NCI-H2196 treated with DMSO at 0.1 percent for 48 hours (cell line): ENCODE data around the gene USP17L28.
"Not testable (repeated sequence)": the region's sequence is repeated elsewhere in the genome, so short reads cannot be mapped to it uniquely, and the experiment has no call there.

Source experiments
- DNase-seq: peaks from one replicate; lab custom pipeline; 2025; ENCODE audit not compliant: unreplicated experiment; lab: John Stamatoyannopoulos, UW

USP17L28 gene

DNA sequence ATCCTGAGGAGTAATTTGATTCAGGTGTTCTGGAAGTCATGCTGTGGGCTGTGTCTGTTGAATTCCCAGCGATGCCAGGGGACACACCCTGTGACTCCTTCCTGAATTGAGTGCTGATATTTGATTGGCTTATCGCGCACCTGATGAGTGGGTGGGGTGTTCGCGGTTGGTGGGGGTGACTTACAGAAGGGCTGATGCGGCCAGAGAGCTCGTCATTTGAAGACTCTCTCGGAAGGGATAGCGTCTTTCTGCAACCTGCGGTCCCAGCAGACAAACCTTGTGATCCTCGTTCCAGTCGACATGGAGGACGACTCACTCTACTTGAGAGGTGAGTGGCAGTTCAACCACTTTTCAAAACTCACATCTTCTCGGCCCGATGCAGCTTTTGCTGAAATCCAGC, at the start of gene USP17L28:
Gene USP17L28 (plus strand): TSS at position 301 of the 400 bp plus-strand sequence. CDS start 0 bp downstream, at position 301.
- DNase-seq = not testable (repeated sequence)

- DNase-seq = not testable (repeated sequence)
Measured at GRCh38 chr4:9324191-9324590, 24.5 kb upstream of the USP17L28 start.

DNA sequence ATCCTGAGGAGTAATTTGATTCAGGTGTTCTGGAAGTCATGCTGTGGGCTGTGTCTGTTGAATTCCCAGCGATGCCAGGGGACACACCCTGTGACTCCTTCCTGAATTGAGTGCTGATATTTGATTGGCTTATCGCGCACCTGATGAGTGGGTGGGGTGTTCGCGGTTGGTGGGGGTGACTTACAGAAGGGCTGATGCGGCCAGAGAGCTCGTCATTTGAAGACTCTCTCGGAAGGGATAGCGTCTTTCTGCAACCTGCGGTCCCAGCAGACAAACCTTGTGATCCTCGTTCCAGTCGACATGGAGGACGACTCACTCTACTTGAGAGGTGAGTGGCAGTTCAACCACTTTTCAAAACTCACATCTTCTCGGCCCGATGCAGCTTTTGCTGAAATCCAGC, 23.8 kb upstream of the USP17L28 start, which contains the start of gene USP17L24:
Gene USP17L24 (plus strand): TSS at position 301 of the 400 bp plus-strand sequence. CDS start 0 bp downstream, at position 301.
- not testable (repeated sequence) for DNase-seq

DNA sequence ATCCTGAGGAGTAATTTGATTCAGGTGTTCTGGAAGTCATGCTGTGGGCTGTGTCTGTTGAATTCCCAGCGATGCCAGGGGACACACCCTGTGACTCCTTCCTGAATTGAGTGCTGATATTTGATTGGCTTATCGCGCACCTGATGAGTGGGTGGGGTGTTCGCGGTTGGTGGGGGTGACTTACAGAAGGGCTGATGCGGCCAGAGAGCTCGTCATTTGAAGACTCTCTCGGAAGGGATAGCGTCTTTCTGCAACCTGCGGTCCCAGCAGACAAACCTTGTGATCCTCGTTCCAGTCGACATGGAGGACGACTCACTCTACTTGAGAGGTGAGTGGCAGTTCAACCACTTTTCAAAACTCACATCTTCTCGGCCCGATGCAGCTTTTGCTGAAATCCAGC, 19.1 kb upstream of the USP17L28 start, which contains the start of gene USP17L25:
Gene USP17L25 (plus strand): TSS at position 301 of the 400 bp plus-strand sequence. CDS start 0 bp downstream, at position 301.
- DNase-seq = not testable (repeated sequence)

DNA sequence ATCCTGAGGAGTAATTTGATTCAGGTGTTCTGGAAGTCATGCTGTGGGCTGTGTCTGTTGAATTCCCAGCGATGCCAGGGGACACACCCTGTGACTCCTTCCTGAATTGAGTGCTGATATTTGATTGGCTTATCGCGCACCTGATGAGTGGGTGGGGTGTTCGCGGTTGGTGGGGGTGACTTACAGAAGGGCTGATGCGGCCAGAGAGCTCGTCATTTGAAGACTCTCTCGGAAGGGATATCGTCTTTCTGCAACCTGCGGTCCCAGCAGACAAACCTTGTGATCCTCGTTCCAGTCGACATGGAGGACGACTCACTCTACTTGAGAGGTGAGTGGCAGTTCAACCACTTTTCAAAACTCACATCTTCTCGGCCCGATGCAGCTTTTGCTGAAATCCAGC, 14.3 kb upstream of the USP17L28 start, which contains the start of gene USP17L26:
Gene USP17L26 (plus strand): TSS at position 301 of the 400 bp plus-strand sequence. CDS start 0 bp downstream, at position 301.
- DNase-seq = not testable (repeated sequence)

- DNase-seq = not testable (repeated sequence)
Measured at GRCh38 chr4:9339103-9339502, 9.6 kb upstream of the USP17L28 start, which contains the start of gene USP17L5. TSS of gene USP17L5 (plus strand) at chr4:9339403. CDS start at chr4:9339403, 0 bp downstream.

DNA sequence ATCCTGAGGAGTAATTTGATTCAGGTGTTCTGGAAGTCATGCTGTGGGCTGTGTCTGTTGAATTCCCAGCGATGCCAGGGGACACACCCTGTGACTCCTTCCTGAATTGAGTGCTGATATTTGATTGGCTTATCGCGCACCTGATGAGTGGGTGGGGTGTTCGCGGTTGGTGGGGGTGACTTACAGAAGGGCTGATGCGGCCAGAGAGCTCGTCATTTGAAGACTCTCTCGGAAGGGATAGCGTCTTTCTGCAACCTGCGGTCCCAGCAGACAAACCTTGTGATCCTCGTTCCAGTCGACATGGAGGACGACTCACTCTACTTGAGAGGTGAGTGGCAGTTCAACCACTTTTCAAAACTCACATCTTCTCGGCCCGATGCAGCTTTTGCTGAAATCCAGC, 4.8 kb upstream of the USP17L28 start, which contains the start of gene USP17L27:
Gene USP17L27 (plus strand): TSS at position 301 of the 400 bp plus-strand sequence. CDS start 0 bp downstream, at position 301.
- not testable (repeated sequence) for DNase-seq

GRCh38 chr4:9350866-9351265, 2.2 kb downstream of the USP17L28 start:
- not testable (repeated sequence) for DNase-seq

- DNase-seq = not testable (repeated sequence)
Measured at GRCh38 chr4:9353338-9353737, 4.6 kb downstream of the USP17L28 start, which contains the start of gene USP17L29. TSS of gene USP17L29 (plus strand) at chr4:9353638. CDS start at chr4:9353638, 0 bp downstream.

GRCh38 chr4:9362829-9363228, 14.1 kb downstream of the USP17L28 start, which contains the start of gene USP17L30:
TSS of gene USP17L30 (plus strand) at chr4:9363129. CDS start at chr4:9363129, 0 bp downstream.
- DNase-seq = not testable (repeated sequence)

GRCh38 chr4:9379881-9380280, 31.2 kb downstream of the USP17L28 start:
- DNase-seq = not testable (repeated sequence)

DNA sequence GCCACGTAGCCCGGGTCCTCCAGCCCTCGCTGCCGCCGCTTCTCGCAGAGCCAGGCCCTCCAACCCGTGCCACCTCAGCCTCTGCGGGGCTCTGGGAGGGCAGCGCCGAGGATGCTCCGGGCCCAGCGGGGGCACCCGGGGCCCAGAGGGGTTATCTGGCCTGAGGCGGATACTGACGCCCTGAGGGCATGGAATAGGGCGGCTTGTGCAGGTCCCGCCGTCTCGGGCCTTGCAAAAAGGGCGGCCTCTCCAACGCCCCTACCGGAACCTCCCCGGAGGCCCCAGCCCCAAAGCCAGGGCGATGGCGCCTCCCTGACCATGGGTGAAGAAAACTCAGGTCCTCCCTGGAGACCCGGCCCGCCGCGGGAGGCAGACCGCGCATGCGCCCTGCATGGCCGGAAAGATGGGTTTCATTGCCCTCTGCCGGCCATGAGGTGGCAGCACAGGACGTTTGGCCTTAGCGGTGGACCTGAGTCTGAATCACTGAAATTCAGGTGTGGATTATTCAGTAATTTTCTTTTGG, 32.4 kb downstream of the USP17L28 start:
- DNase-seq = not testable (repeated sequence)

- no peak for DNase-seq
Measured at GRCh38 chr4:9384126-9384525, 35.4 kb downstream of the USP17L28 start.

DNA sequence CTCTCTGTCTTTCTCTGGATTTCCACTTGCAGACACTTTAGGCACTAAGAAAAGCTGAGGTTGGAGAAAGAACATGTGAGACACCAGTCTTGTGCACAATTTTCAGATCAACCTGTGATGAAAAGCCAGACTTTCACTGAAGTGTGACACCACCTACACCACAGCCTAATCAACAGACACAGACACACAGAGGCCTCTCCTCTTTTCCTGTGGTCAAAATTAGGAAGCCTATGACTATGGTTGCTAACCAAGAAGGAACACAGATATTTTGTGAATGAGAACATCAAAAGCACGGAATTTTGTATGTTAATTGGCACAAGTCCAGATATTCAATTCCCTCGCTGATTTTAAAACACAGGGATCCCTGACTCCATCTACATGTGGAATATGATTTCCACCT, 40.3 kb downstream of the USP17L28 start:
- DNase-seq = not testable (repeated sequence)
